ENCODE data around the gene GPRASP2.
"Not testable (repeated sequence)": the region's sequence is repeated elsewhere in the genome, so short reads cannot be mapped to it uniquely, and the experiment has no call there.

Gene GPRASP2

GRCh38 chrX:102712216-102712966, at the start of gene GPRASP2:
Gene GPRASP2, plus strand, starts transcription at chrX:102712448. Its CDS starts 2,422 bp downstream, at chrX:102714870.
- DNase-seq (ENCODE audit: low spot score), result peak; percentile 21

- not testable (repeated sequence) for DNase-seq (ENCODE audit: low spot score)
These were observed 48.4 kb upstream of the GPRASP2 start for GRCh38 chrX:102663820-102664219.

DNA sequence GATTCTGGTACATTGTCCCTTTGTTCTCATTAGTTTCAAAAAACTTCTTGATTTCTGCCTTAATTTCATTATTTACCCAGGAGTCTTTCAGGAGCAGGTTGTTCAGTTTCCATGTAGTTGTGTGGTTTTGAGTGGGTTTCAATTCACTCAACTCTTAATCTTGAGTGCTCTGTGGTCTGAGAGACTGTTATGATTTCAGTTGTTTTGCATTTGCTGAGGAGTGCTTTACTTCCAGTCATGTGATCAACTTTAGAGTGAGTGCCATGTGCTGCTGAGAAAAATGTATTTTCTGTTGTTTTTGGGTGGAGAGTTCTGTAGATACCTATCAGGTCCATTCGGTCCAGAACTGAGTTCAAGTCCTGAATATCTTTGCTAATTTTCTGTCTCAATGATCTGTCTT, 45.2 kb upstream of the GPRASP2 start:
- DNase-seq (ENCODE audit: low spot score), result not testable (repeated sequence)

- no peak for DNase-seq (ENCODE audit: low spot score)
These were observed 42.7 kb upstream of the GPRASP2 start for GRCh38 chrX:102669526-102669925.

- DNase-seq (ENCODE audit: low spot score), result no peak
These were observed 39.4 kb upstream of the GPRASP2 start for GRCh38 chrX:102672856-102673255.

GRCh38 chrX:102677479-102677878, 34.8 kb upstream of the GPRASP2 start:
- DNase-seq (ENCODE audit: low spot score), result not testable (repeated sequence)

DNA sequence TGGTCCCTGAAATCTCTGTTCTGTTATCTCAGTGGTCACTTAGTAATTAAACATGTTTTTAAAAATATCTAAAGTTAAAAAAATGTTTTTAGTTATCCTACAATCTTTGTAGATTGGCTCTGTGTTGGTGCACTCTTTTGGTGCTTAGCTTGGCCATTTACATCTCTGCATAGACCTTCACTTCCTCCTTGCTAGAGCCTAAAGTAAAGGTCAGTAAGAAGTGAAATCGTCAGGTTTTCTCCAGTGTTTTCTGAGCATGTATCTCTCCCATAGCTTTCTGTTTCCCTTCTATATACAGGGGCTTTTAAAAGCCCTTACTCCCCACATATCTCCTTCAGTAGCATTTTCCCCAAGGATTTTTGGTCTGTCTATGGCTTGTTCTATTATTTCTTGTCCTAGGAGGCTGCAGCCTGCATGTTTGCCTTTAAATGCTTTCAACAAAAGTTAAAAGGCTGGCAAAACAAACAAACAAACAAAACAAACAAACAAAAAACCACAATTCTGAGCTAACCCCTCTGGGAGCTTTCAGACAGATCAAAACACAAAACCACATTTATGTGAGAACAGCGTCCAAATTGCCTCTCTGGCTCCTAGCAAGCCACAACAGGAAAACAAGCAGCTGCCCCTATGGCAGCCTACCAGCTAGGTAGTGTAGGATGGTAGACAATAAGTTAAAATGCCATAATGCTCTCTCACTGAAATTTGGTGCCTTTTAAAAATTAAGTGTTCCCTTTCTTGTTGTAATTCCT, 27.3 kb upstream of the GPRASP2 start:
- DNase-seq (ENCODE audit: low spot score), result no peak

DNA sequence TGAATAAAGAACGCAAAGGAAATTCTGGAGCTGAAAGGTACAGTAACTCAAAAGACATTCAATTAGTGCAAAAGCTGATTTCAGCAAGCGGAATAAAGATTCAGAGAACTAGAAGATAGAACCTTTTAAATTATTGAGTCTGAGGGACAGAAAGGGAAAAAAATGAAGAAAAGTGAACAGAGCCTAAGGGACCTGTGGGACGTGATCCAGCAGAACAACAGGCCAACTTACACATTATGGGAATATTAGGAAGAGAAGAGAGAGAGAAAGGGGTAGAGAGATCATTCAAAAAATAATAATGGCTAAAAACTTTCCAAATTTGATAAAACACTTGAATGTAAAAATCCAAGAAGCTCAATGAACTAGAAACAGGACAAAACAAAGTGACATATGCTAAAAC, 17.5 kb upstream of the GPRASP2 start:
- no peak for DNase-seq (ENCODE audit: low spot score)

- DNase-seq (ENCODE audit: low spot score), result no peak
These were observed 15.9 kb upstream of the GPRASP2 start for GRCh38 chrX:102696306-102696705.

DNA sequence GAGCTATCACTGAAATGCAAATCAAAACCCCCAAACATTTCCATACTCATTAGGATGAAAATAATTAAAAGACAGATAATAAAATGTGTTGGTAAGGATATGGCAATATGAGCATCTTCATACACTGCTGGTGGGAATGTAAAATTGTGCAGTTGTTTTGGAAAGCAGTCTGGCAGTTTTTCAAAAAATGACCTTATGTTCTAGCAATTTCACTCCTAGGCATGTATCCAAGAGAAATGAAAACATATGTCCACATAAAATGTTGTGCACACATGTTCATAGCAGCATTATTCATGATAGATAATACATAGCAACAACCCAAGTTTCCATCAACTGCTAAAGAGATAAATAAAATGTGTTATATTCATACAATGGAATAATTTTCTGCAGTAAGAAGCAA, 14.8 kb upstream of the GPRASP2 start:
- DNase-seq (ENCODE audit: low spot score), result no peak

DNA sequence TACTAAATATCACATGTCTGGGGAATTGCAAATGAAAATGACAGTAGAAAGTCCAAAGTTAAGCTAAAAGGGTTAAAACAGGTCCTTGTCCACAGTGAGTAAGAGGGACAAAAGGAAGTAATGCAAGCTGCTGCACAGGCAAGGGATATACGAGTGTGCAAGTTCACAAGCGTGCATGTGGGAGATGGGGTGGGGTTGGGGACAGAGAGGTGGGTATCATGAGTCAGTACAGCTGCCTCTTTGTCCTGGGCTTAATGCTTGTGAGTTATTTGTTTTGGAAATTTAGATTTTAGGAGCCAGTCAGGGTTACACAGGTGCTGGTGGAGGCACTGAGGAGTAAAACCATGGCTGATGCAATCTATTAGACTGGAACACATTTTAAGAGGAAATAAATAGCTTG, 3.3 kb upstream of the GPRASP2 start:
- DNase-seq (ENCODE audit: low spot score), result no peak

DNA sequence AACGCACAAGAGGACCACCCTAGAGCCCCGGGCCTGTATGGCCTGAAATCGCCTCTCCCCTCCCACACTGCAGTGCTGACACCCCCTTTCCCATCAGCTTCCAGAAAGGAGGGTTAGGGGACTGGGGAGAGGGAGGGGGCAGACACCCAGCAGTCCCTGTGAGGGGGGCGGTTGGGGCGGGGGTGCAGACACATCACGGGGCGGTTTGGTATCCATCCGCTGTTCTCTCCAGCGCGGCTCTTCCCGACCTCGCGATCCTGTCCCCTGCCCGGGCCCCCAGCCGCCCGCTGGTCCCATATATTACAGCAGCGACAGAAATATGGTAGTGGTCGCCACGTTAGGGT, 404 bp upstream of the GPRASP2 start:
- DNase-seq (ENCODE audit: low spot score), result no peak

GRCh38 chrX:102712981-102713625, 855 bp downstream of the GPRASP2 start:
- peak; percentile 63 for DNase-seq (ENCODE audit: low spot score)

DNA sequence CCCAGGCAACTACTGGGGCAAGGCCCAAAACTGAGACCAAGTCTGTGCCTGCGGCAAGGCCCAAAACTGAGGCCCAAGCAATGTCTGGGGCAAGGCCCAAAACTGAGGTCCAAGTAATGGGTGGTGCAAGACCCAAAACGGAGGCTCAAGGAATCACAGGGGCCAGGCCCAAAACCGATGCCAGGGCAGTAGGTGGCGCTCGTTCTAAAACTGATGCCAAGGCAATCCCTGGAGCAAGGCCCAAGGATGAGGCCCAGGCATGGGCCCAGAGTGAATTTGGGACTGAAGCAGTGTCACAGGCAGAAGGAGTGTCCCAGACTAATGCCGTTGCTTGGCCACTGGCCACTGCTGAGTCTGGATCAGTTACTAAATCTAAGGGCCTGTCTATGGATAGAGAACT, 2.7 kb downstream of the GPRASP2 start:
- no peak for DNase-seq (ENCODE audit: low spot score)

DNA sequence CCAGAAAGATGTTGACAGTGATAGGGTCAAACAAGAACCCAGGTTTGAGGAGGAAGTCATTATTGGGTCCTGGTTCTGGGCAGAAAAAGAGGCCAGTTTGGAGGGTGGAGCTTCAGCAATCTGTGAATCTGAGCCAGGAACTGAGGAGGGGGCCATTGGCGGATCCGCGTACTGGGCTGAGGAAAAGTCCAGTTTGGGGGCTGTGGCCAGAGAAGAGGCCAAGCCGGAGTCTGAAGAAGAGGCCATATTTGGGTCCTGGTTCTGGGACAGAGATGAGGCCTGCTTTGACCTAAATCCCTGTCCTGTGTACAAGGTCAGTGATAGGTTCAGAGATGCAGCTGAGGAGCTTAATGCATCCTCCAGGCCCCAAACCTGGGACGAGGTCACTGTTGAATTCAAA, 3.7 kb downstream of the GPRASP2 start:
- DNase-seq (ENCODE audit: low spot score), result no peak

DNA sequence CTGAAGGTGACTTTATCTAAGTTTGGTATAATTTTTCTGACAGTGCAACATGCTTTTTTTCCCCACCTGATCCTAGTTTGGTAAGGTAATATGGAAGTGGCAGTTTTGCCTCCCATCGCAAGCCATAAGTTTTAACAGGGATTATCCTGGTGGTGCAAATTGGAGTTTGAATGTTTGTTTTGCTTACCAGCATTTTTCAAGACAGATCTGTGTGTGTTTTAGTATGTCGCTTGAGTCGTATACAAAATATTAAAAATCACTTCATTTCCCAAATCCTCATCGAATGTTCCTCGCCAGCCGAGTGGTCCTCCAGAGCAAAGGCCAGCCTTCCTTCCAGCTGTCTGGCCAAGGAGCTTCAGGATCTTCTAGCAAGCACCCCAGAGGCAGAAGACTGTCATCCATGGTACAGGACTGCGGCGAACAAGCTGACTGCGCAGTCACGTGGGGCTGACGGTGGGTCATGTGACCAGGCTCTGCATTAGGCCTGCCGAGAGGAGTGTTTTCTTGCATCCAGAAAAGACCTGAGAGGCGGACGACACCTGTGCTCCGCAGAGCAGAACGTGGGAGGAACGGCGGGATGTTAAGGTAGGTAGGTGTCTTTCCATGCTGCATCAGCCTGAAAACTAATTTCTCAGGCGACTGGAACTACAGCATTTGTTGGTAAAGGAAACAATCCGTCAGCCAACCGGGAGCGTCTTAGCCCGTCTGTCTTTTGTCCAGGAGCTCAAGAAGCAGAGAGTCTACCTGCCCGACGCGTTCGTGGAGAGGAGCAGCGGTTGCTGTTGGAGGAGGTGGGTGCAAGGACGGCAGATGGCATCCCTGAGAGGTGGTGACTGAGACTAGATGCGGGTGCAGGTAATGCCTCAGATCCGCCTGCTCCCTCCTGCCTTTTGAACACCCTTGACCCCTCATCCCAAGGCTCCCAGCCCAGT, 8.3 kb downstream of the GPRASP2 start, which contains the start of gene GPRASP3:
GPRASP3 (plus strand) TSS at position 507 of the 932 bp plus-strand sequence. CDS start 28,253 bp downstream, outside the sequence.
- DNase-seq (ENCODE audit: low spot score), result peak; percentile 85

DNA sequence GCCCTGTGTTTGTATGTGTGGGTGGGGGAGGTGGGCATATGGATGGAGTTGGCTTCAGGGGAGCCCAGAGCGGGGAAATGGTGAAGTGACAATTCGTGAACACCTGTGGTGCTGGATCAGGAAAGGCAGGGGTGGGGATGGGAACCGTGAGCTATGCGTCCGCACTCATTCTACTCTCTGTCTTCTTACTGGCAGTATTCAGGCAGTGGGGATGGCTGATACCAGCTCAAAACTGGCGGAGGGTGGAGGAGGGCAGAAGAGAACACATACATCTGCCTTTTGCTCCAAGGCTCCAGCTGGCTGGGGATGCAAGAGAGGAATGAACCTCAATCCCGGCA, 8.9 kb downstream of the GPRASP2 start:
- not testable (repeated sequence) for DNase-seq (ENCODE audit: low spot score)

GRCh38 chrX:102723456-102723855, 11.2 kb downstream of the GPRASP2 start:
- DNase-seq (ENCODE audit: low spot score), result no peak

DNA sequence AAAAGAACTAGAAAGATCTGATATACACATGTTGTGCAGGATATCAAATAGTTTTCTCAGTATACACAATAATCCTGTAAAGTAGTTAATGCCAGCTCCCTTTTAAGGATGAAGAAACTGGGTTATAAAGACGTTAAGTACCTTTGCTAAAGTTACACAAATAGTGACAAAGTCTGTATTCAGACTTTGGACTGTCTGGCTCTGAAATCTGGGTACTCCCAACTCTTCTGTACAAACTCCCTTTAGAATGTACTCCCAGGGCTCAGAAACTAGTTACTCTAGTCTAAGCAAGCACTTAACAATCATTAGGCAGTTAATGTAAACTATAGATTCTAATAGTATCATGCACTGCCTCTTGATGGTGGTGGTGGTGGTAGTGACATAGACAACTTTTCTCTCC, 15.5 kb downstream of the GPRASP2 start:
- DNase-seq (ENCODE audit: low spot score), result no peak

DNA sequence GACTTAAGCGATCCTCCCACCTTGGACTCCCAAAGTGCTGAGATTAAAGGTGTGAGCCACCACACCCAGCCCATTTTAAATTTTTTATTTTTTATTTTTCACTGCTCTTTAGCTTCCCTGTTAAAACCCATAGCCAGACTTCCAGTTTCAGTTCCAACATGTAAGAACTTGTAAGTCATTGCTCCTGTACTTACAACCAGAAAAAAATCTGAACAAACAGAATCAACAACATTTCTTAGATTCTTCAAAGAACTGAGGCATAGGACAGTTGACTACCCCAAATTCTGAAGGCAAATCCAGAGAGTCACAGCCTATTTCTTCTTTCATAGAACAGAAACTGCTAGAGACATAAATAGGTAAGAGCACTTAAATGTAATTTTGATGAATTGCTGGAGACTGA, 16.4 kb downstream of the GPRASP2 start:
- no peak for DNase-seq (ENCODE audit: low spot score)

DNA sequence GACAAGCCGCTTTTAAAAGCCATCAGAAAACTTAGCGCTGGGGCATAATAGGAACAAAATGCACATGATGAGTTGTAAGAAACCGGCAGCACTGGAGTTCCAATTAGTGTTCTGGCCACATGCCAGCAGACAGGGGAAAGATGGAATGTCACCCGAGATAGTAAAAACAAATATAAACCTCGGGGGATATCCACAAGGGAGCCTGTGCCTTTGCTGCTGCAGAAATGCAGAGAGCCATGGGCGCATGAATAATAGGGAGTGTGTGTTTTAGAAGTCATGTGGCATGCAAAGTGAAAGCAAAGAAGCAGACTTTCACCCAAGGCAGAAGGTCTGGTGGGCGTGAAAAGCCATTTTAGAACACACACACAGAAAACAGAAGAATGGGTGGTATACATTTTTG, 27.4 kb downstream of the GPRASP2 start:
- DNase-seq (ENCODE audit: low spot score), result no peak

- no peak for DNase-seq (ENCODE audit: low spot score)
These were observed 32.1 kb downstream of the GPRASP2 start for GRCh38 chrX:102744307-102744706.
